ENCODE measurements around the gene C5AR1. TPM values are rescaled to one million over a fixed set of nuclear protein-coding genes. Genes with fewer than 3 reads are reported as not detected.

The C5AR1 gene
- total and polyA plus RNA-seq, 9 of the 15 experiments (the other 6 are each of a cell fraction or from before 2014, with no cell fraction given): 0.06 to 1.6 (median 0.28) TPM; not detected in 3

GRCh38 chr19:47273313-47274070 lies 36.2 kb upstream of the C5AR1 start (continued):
- TF ChIP-seq ZNF41 (CRISPR knock-in tag; conservative IDR thresholded peaks at IDR 0.05) (no peak), MIER1 (IDR thresholded peaks at IDR 0.05; ENCODE audit: low read depth) (no peak), PCBP1 (IDR thresholded peaks at IDR 0.05; ENCODE audit: low read depth, low read length, poor library complexity, severe bottlenecking) (no peak), KLF1 (tag; IDR thresholded peaks at IDR 0.05) (0 out of 2 replicates have a peak, but pooled peaks have one; percentile 28), RB1 (IDR thresholded peaks at IDR 0.05; ENCODE audit: low read depth) (peak; percentile 63), HSF4 (CRISPR knock-in tag; IDR thresholded peaks at IDR 0.05; ENCODE audit: borderline replicate concordance) (no peak), PHF20 (IDR thresholded peaks at IDR 0.05; ENCODE audit: partially characterized antibody) (peak; percentile 57), MCM5 (IDR thresholded peaks at IDR 0.05; ENCODE audit: low read depth) (no peak), ZNF431 (CRISPR knock-in tag; IDR thresholded peaks at IDR 0.05) (0 out of 2 replicates have a peak, but pooled peaks have one; percentile 41), RBFOX2 (IDR thresholded peaks at IDR 0.05; ENCODE audit: low read depth, low read length) (peak; percentile 96), EP400 (IDR thresholded peaks at IDR 0.05) (peak; percentile 78), NCOA1 (IDR thresholded peaks at IDR 0.05; ENCODE audit: low read depth) (no peak; the same call in 1 of the 2 replicates), BRCA1 (IDR thresholded peaks at IDR 0.05) (no peak), BRCA1 (CRISPR knock-in tag; IDR thresholded peaks at IDR 0.05) (no peak), BRD9 (IDR thresholded peaks at IDR 0.05; ENCODE audit: low read depth, partially characterized antibody) (peak; percentile 80), KDM5B (IDR thresholded peaks at IDR 0.05; ENCODE audit: insufficient replicate concordance, low read depth, low read length) (peak; percentile 76), RBM17 (IDR thresholded peaks at IDR 0.05; ENCODE audit: borderline replicate concordance, low read depth, low read length) (no peak), ZNF717 (CRISPR knock-in tag; IDR thresholded peaks at IDR 0.05) (peak; percentile 52; the same call in 1 of the 2 replicates), ZBTB9 (CRISPR knock-in tag; IDR thresholded peaks at IDR 0.05) (peak; percentile 74; the same call in 1 of the 2 replicates)
- TF ChIP-seq, protein P1, sequence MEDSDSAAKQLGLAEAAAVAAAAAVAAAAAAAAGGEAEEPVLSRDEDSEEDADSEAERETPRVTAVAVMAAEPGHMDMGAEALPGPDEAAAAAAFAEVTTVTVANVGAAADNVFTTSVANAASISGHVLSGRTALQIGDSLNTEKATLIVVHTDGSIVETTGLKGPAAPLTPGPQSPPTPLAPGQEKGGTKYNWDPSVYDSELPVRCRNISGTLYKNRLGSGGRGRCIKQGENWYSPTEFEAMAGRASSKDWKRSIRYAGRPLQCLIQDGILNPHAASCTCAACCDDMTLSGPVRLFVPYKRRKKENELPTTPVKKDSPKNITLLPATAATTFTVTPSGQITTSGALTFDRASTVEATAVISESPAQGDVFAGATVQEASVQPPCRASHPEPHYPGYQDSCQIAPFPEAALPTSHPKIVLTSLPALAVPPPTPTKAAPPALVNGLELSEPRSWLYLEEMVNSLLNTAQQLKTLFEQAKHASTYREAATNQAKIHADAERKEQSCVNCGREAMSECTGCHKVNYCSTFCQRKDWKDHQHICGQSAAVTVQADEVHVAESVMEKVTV (CRISPR knock-in tag; IDR thresholded peaks at IDR 0.05): peak; percentile 49; the same call in 1 of the 2 replicates
- TF ChIP-seq, protein P2, sequence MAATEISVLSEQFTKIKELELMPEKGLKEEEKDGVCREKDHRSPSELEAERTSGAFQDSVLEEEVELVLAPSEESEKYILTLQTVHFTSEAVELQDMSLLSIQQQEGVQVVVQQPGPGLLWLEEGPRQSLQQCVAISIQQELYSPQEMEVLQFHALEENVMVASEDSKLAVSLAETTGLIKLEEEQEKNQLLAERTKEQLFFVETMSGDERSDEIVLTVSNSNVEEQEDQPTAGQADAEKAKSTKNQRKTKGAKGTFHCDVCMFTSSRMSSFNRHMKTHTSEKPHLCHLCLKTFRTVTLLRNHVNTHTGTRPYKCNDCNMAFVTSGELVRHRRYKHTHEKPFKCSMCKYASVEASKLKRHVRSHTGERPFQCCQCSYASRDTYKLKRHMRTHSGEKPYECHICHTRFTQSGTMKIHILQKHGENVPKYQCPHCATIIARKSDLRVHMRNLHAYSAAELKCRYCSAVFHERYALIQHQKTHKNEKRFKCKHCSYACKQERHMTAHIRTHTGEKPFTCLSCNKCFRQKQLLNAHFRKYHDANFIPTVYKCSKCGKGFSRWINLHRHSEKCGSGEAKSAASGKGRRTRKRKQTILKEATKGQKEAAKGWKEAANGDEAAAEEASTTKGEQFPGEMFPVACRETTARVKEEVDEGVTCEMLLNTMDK (IDR thresholded peaks at IDR 0.05; ENCODE audit: borderline replicate concordance, insufficient read depth, low read depth, low read length, poor library complexity, severe bottlenecking): no peak
- TF ChIP-seq, protein P3, sequence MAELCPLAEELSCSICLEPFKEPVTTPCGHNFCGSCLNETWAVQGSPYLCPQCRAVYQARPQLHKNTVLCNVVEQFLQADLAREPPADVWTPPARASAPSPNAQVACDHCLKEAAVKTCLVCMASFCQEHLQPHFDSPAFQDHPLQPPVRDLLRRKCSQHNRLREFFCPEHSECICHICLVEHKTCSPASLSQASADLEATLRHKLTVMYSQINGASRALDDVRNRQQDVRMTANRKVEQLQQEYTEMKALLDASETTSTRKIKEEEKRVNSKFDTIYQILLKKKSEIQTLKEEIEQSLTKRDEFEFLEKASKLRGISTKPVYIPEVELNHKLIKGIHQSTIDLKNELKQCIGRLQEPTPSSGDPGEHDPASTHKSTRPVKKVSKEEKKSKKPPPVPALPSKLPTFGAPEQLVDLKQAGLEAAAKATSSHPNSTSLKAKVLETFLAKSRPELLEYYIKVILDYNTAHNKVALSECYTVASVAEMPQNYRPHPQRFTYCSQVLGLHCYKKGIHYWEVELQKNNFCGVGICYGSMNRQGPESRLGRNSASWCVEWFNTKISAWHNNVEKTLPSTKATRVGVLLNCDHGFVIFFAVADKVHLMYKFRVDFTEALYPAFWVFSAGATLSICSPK (IDR thresholded peaks at IDR 0.05; ENCODE audit: borderline replicate concordance): no peak

All from K562 (cell line).